Heart left ventricle (tissue), 16 donors: ENCODE measurements around the gene SLC9A9. TPM values are rescaled to one million over a fixed set of nuclear protein-coding genes. Genes with fewer than 3 reads are reported as not detected.

Source experiments
- ATAC-seq, 4 donors: fragments of 200-7000 bp; cut with Tn5 transposase; one replicate each; pipeline ENCODE4 v1.9.1; 2020 to 2022; ENCODE audit warnings: moderate library complexity in 4 of 4, mild to moderate bottlenecking in 3 of 4, moderate number of reproducible peaks in 1 of 4
- DNase-seq, 5 donors: peaks; one replicate each; pipeline ENCODE4 v3.0.0-alpha.2; 2020
- H3K27ac ChIP-seq, 12 donors: fragments of 200-600 bp; sonication (generic) in 4 of 12; one replicate each; pipeline versions ENCODE4 v1.5.0 to v1.8.0; 2016 to 2022; ENCODE audit warnings: mild to moderate bottlenecking in 2 of 12
- H3K27me3 ChIP-seq, 9 donors: fragments of 200-600 bp; sonication (generic) in 2 of 9; one replicate each; pipeline versions ENCODE4 v1.5.1 to v1.8.0; 2016 to 2022; ENCODE audit warnings: mild to moderate bottlenecking in 3 of 9
- H3K36me3 ChIP-seq, 9 donors: fragments of 200-600 bp; sonication (generic) in 2 of 9; one replicate each; pipeline versions ENCODE4 v1.5.0 to v1.8.0; 2018 to 2022; ENCODE audit warnings: mild to moderate bottlenecking in 2 of 9
- H3K4me1 ChIP-seq, 12 donors: fragments of 200-600 bp; sonication (generic) in 4 of 12; one replicate each; pipeline versions ENCODE4 v1.5.0 to v1.8.0; 2016 to 2022; ENCODE audit warnings: mild to moderate bottlenecking in 3 of 12
- H3K4me3 ChIP-seq, 12 donors: fragments of 200-600 bp; sonication (generic) in 4 of 12; one replicate each; pipeline versions ENCODE4 v1.5.0 to v1.8.0; 2017 to 2022; ENCODE audit warnings: mild to moderate bottlenecking in 9 of 12, moderate library complexity in 4 of 12
- H3K9me3 ChIP-seq, 12 donors: fragments of 200-600 bp; sonication (generic) in 4 of 12; one replicate each; pipeline versions ENCODE4 v1.5.0 to v1.8.0; 2016 to 2022; ENCODE audit warnings: mild to moderate bottlenecking in 1 of 12
- POLR2A ChIP-seq, 2 donors: fragments of 450-650 bp; IDR thresholded peaks; one replicate each; pipeline ENCODE4 v1.6.1; 2017; ENCODE audit warnings: antibody characterized with exemption in 2 of 2, mild to moderate bottlenecking in 2 of 2, moderate library complexity in 2 of 2
- WGBS, 4 donors: extraction: QIAGEN DNeasy Blood & Tissue Kit in 2 of 4; methylation state at CpG; one replicate each; pipeline versions ENCODE4 v1.1.5 to v1.1.7; 2013 to 2018; 5-methylcytosine and 5-hydroxymethylcytosine counted together
- intact Hi-C, 10 donors: fragments of 100-400 bp; cut with DNase I; formaldehyde crosslinking; loops; one replicate each; pipeline versions ENCODE4 v1.11.1 to v1.14.2; 2022
- polyA plus RNA-seq, 2 donors: library from polyadenylated mRNA; stranded (reverse); fragments of 200-250 nt; gene quantifications; one replicate each; pipeline ENCODE4 v1.2.3, GENCODE V29; 2013
- total RNA-seq, 9 donors: library from RNA; depleted of rRNA in 2 of 9; stranded (reverse); fragments of >200 nt in 2 of 9; fragmentation: NEBNext Ultra II Directional in 3 of 9; extraction: Animal tissue kit (Norgen Biotek cat#: 25700) in 3 of 9; gene quantifications; one replicate each; pipeline versions ENCODE4 v1.1.0 to v1.2.4, GENCODE V29; 2016 to 2023
- TF ChIP-seq, protein P1 (sequence below), 12 donors: fragments of 200-600 bp; sonication (generic) in 4 of 12; IDR thresholded peaks; one replicate each; pipeline versions ENCODE4 v1.5.0 to v1.8.0; 2018 to 2022; ENCODE audit warnings: antibody characterized with exemption in 12 of 12, mild to moderate bottlenecking in 5 of 12
- donor health status: ischemic (EF 13 %, LVEDD 7.1; RV severe dilation, severe dysfunction).
- donor health status: healthy with polysubstance abuse.
- donor health status: DM: no; HTN: yes; CAD: no.
- donor health status: DM: no; HTN: no; CAD: no.
- donor health status: ischemic (EF 25% LVEDD 6.9; RV normal size, moderate dysfunction).
- donor health status: ischemic (EF 25% LVEDD 5.7; RV mildly dilated, moderate dysfunction).
- donor health status: healthy.
- donor health status: DM: yes; HTN: yes; CAD: no.
- donor health status: ischemic (EF 35%, LVEDD 5.7; RV mildly dilated, moderate dysfunction).
- donor health status: nonischemic (EF 11% LVEDD 7.7; RV severe dilation, severe dysfunction).
- donor health status: DM: yes; HTN: yes; CAD: no.
- donor health status: PGD.
- donor health status: ischemic (EF 29% LVEDD 5.4; RV normal size, mild dysfunction).
- donor health status: nonischemic (EF 23%, LVEDD 6.1; RV moderate dilation, normal function).

The SLC9A9 gene
- total and polyA plus RNA-seq, 11 donors: 0.76 to 17.5 (median 3.3) TPM

DNA sequence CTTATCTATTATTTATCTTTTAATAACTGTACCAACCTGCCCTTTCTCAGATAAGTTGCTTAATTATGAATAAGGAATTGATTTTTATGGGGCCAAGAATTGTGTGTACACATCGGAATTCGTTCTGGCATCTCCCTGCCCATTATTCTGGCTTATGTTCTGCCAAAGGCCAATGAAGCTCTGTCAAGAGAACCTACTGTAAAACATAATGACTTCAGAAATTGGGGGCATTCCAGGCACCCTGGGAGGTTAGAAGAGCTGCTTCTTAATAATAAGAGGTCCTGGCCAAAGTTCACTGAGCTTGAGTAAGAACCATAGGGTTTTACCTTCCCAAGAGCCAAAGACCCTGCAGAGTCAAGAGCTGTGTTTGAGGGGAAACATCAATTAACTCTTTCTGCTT, 261.7 kb downstream of the SLC9A9 start:
- TF ChIP-seq, protein P1, sequence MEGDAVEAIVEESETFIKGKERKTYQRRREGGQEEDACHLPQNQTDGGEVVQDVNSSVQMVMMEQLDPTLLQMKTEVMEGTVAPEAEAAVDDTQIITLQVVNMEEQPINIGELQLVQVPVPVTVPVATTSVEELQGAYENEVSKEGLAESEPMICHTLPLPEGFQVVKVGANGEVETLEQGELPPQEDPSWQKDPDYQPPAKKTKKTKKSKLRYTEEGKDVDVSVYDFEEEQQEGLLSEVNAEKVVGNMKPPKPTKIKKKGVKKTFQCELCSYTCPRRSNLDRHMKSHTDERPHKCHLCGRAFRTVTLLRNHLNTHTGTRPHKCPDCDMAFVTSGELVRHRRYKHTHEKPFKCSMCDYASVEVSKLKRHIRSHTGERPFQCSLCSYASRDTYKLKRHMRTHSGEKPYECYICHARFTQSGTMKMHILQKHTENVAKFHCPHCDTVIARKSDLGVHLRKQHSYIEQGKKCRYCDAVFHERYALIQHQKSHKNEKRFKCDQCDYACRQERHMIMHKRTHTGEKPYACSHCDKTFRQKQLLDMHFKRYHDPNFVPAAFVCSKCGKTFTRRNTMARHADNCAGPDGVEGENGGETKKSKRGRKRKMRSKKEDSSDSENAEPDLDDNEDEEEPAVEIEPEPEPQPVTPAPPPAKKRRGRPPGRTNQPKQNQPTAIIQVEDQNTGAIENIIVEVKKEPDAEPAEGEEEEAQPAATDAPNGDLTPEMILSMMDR (IDR thresholded peaks at IDR 0.05): no peak
- TF ChIP-seq POLR2A (IDR thresholded peaks at IDR 0.05): no peak
- H3K27ac ChIP-seq: peak overlapping the region in 2 of 12 donors; percentile 10 to 74
- peak in 1 of 4 donors; percentile 38 for ATAC-seq

DNA sequence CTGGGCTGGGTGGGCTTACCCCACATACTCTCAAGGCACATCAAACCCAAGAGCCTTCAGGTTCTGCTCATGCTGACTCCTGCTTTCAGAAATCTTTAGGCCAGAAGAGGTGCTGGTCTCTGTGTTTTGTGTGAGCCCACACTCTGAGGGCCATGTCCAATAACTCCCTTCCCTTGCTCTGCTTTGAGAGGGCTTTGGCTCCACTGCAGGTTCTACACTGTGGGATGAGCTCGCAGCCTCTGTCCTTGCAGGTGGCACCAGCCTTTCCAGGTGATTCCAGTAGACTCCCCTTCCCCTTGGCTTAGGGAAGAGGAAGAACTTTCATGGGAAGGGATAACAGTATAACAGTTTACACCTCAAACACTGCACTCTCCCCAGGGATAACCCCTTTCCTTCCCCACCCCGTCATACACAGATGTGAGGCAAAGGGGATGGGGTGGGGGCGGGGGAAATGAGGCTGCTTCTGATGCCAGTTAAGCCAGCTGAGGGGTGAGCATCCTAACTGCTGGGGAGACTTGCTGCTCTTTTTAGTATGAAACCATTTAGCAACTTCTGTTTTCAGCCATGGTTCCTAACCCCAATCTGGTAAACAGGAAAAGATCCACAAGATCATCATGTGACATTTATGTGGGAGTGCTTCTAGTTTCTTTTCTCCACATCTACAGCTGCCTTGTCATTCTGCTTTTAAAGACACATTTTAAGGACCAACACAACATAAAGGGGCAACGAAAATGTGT, 262.4 kb downstream of the SLC9A9 start:
- H3K36me3 ChIP-seq: no peaks in the 10 kb centered on the region
- H3K4me1 ChIP-seq: peaks cover 0 to 11% (median 0%) of the 10 kb centered on the region in 12 donors
- H3K9me3 ChIP-seq: no peaks in the 10 kb centered on the region
- DNase-seq: no peak
- no peaks in the 10 kb centered on the region for H3K27me3 ChIP-seq
- WGBS, 4 donors: 75 to 82% (median 78%) methylated on average over 4 of the region's 4 CpGs
- no peak overlapping the region for H3K4me3 ChIP-seq
- TF ChIP-seq, protein P1 (IDR thresholded peaks at IDR 0.05): no peak
- peak overlapping the region in 2 of 12 donors; percentile 10 to 74 for H3K27ac ChIP-seq
- ATAC-seq: peak in 1 of 4 donors; percentile 39
- intact Hi-C loops: no loop called here

More for the DNA sequence above, 261.7 kb downstream of the SLC9A9 start:
- Histone ChIP-seq H3K4me1 (peaks cover 0 to 11% (median 0%) of the 10 kb centered on the region in 12 donors), H3K4me3 (no peak overlapping the region), H3K36me3 (no peaks in the 10 kb centered on the region), H3K27me3 (no peaks in the 10 kb centered on the region), H3K9me3 (no peaks in the 10 kb centered on the region)
- intact Hi-C loops: no loop called here
- DNase-seq: no peak
- WGBS, 4 donors: 86 to 91% (median 87%) methylated on average over 2 of the region's 2 CpGs

DNA sequence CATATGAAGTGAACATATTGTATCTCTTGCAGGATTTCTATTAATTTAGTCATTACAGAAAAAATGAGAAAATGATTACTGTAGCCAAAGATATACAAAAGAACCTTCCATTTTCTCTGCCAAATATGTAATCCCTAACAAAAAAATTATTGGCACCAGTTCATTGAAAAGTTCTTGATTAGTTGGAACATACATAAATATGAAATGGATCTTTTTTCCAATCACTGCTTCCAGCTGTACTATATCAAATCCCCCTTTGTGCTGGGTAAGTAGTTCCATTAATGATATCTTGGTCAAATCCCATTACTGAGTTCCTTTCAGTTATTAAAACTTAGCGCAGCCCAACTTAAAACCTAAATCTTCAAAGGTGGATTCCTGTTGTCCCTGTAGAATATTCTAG, 263.8 kb downstream of the SLC9A9 start:
- intact Hi-C loops: no loop called here
- Histone ChIP-seq H3K36me3 (no peaks in the 10 kb centered on the region), H3K4me3 (no peak overlapping the region), H3K27me3 (no peaks in the 10 kb centered on the region), H3K27ac (no peak overlapping the region), H3K9me3 (no peaks in the 10 kb centered on the region), H3K4me1 (peaks cover 0 to 11% (median 0%) of the 10 kb centered on the region in 12 donors)
- ATAC-seq (no peak), DNase-seq (no peak)
- TF ChIP-seq, protein P1 (IDR thresholded peaks at IDR 0.05): no peak
- TF ChIP-seq POLR2A (IDR thresholded peaks at IDR 0.05): no peak
- WGBS, 4 donors: 81 to 94% (median 90%) methylated on average over 1 of the region's 1 CpG

DNA sequence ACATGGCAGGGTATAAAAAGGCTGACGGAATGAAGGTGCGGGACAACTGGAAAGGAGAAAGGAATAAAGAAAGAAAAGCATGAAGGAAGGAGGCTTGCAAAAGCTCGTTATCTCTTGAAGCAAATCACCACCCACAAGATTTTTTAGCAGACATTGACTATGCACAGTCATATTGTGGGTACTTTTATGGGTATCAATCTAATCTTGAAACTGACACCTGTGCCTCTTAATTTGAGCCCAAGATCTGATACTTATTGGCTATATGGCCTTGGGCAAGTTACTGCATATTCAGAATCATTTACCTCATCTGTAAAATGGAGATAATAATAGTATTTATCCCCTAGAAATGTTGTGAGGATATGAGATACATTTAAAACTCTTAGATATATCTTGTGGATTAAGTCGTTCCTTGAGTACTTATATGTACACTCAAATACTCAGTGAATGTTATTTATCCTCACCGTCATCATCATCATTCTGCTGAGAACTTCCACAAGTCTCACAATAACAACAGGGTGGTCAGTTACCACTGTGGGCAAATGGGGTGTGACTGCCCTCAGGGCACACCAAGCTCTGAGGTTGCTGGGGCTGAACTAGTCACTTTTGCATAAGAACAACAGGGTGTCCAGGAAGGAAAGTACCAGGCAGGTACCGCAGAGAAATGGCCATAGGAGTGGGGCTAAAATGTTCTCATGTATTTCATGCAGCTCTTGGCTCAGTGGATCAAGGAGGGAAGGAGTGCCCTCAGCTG, 266.1 kb downstream of the SLC9A9 start:
- intact Hi-C loops: no loop called here
- H3K9me3 ChIP-seq: no peaks in the 10 kb centered on the region
- H3K4me3 ChIP-seq: no peak overlapping the region
- H3K4me1 ChIP-seq: peaks cover 0 to 11% (median 0%) of the 10 kb centered on the region in 12 donors
- WGBS, 4 donors: 94 to 95% (median 94%) methylated on average over 6 of the region's 6 CpGs
- H3K36me3 ChIP-seq: peaks cover 0 to 7% (median 0%) of the 10 kb centered on the region in 9 donors
- no peaks in the 10 kb centered on the region for H3K27me3 ChIP-seq
- H3K27ac ChIP-seq: no peak overlapping the region
- TF ChIP-seq POLR2A (IDR thresholded peaks at IDR 0.05): no peak
- TF ChIP-seq, protein P1 (IDR thresholded peaks at IDR 0.05): no peak
- ATAC-seq (no peak), DNase-seq (no peak)
